Upper lobe of right lung (tissue), 1 donor: Measurements from ENCODE around the gene CLCN1. TPM values are rescaled to one million over a fixed set of nuclear protein-coding genes. Genes with fewer than 3 reads are reported as not detected.

ENCODE experiments used
- ATAC-seq: fragments of 200-7000 bp; cut with Tn5 transposase; one replicate; pipeline ENCODE4 v1.9.1; 2020; ENCODE audit warnings: mild to moderate bottlenecking, moderate library complexity
- DNase-seq: peaks from one replicate; pipeline ENCODE4 v3.0.0-alpha.2; 2020
- H3K27ac ChIP-seq: fragments of 200-600 bp; one replicate; pipeline ENCODE4 v1.8.0; 2022
- H3K27me3 ChIP-seq: fragments of 200-600 bp; one replicate; pipeline ENCODE4 v1.8.0; 2022; ENCODE audit warnings: mild to moderate bottlenecking
- H3K36me3 ChIP-seq: fragments of 200-600 bp; one replicate; pipeline ENCODE4 v1.8.0; 2022
- H3K4me1 ChIP-seq: fragments of 200-600 bp; one replicate; pipeline ENCODE4 v1.8.0; 2022
- H3K4me3 ChIP-seq: fragments of 200-600 bp; one replicate; pipeline ENCODE4 v1.8.0; 2022; ENCODE audit warnings: mild to moderate bottlenecking
- H3K9me3 ChIP-seq: fragments of 200-600 bp; one replicate; pipeline ENCODE4 v1.8.0; 2022
- CTCF ChIP-seq: fragments of 200-600 bp; IDR thresholded peaks from one replicate; pipeline ENCODE4 v1.8.0; 2022; ENCODE audit warnings: antibody characterized with exemption
- intact Hi-C: fragments of 100-400 bp; cut with DNase I; formaldehyde crosslinking; loops from one replicate; pipeline ENCODE4 v1.11.0; 2022
- total RNA-seq: library from RNA; stranded (reverse); fragmentation: NEBNext Ultra II Directional; extraction: Animal tissue kit (Norgen Biotek cat#: 25700); gene quantifications from one replicate; pipeline ENCODE4 v1.2.1, GENCODE V29; 2021
- donor health status: DM: no; HTN: yes; CAD: no; lungs with severe emphysema.

CLCN1 gene
- total RNA-seq, 1 donor from 2014 or later = not detected

GRCh38 chr7:143322760-143323633 lies 7.1 kb downstream of the CLCN1 start:
- Histone ChIP-seq H3K4me3 (no peak overlapping the region), H3K36me3 (no peaks in the 10 kb centered on the region), H3K27me3 (no peaks in the 10 kb centered on the region), H3K27ac (no peak overlapping the region), H3K4me1 (no peaks in the 10 kb centered on the region), H3K9me3 (no peaks in the 10 kb centered on the region)
- no peak for TF ChIP-seq CTCF
- DNase-seq (no peak), ATAC-seq (no peak)
- intact Hi-C loops = no loop called here

DNA sequence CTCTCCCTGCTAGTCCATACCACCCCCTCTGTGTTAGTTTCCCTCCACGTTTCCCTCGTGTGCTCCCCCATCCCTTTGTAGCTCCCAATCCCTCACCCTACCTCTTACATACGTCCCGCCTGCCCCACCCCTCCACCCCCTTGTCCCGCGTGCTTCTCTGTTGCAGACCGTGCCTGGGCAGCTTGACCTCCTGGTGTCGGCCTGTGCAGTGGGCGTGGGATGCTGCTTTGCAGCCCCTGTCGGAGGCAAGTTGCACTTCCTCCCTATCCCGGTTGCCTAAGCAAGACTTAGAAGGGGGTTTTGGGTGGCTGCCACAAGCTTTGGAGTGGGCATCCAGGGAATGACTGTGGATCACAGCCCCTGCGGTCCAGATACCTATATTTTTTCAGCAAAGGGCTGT lies 7.7 kb downstream of the CLCN1 start:
- H3K27ac ChIP-seq = no peak overlapping the region
- H3K36me3 ChIP-seq = no peaks in the 10 kb centered on the region
- intact Hi-C loops = no loop called here
- no peaks in the 10 kb centered on the region for H3K9me3 ChIP-seq
- H3K4me3 ChIP-seq = no peak overlapping the region
- DNase-seq = no peak
- peak; percentile 36 for ATAC-seq
- H3K4me1 ChIP-seq = no peaks in the 10 kb centered on the region
- H3K27me3 ChIP-seq = no peaks in the 10 kb centered on the region
- TF ChIP-seq CTCF = no peak

DNA sequence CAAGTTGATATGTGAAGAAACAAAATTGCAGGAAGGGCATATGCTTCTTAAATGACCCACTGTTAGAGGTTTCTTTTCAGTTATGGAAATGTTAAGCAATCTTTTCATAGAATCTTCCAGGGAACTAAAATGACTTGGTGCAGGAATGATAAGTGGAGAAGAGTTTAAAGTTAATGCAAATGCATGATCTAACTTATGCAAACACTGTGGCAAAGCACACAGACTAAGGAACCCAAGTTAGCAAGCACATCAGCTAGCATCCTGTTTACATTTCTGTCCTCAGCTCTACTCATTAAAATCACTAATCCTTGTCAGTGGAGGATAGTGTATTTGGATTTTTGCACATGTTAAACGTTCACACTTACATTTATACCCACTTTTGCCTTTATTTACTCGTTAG lies 9.3 kb downstream of the CLCN1 start:
- no peaks in the 10 kb centered on the region for H3K9me3 ChIP-seq
- no peak overlapping the region for H3K4me3 ChIP-seq
- ATAC-seq = no peak
- no peak overlapping the region for H3K27ac ChIP-seq
- H3K4me1 ChIP-seq = no peaks in the 10 kb centered on the region
- no peaks in the 10 kb centered on the region for H3K27me3 ChIP-seq
- no peak for DNase-seq
- H3K36me3 ChIP-seq = no peaks in the 10 kb centered on the region
- TF ChIP-seq CTCF = no peak
- intact Hi-C loops = no loop called here

GRCh38 chr7:143327903-143328302 lies 12.0 kb downstream of the CLCN1 start:
- Histone ChIP-seq H3K27ac (no peak overlapping the region), H3K4me1 (no peaks in the 10 kb centered on the region), H3K9me3 (no peaks in the 10 kb centered on the region), H3K27me3 (no peaks in the 10 kb centered on the region), H3K4me3 (no peak overlapping the region), H3K36me3 (no peaks in the 10 kb centered on the region)
- DNase-seq (no peak), ATAC-seq (no peak)
- no peak for TF ChIP-seq CTCF
- intact Hi-C loops = no loop called here

- Histone ChIP-seq H3K36me3 (no peaks in the 10 kb centered on the region), H3K4me1 (no peaks in the 10 kb centered on the region), H3K27ac (no peak overlapping the region), H3K27me3 (peaks cover 4% of the 10 kb centered on the region), H3K4me3 (no peak overlapping the region), H3K9me3 (no peaks in the 10 kb centered on the region)
- DNase-seq (no peak), ATAC-seq (no peak)
- TF ChIP-seq CTCF = no peak
- intact Hi-C loops = no loop called here
These were observed 13.7 kb downstream of the CLCN1 start for GRCh38 chr7:143329471-143330170.
